ENCODE data around the gene SORCS1.
A peak's percentile ranks its signal among the peaks of the same experiment; 100 is the strongest.

The SORCS1 gene

DNA sequence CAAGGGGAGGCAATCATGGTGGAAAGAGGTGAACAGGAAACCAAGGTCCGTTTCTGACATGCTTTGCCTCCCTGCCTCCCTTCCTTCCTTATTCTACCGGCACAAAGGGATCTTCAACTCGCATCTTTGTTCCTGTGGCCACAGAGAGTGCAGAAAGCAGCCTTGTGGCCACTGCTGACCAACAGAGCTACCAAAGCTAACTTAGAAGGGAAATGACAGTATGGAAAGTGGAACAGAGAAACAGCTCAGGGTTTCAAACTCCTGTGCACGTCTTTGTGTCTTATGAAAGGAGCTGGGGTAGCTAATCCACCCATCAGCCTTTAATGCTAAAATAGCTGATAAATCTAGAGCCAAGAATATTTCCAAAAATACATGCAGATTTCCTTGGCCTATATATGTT, 588.0 kb downstream of the SORCS1 start:
- TF ChIP-seq, protein P1, sequence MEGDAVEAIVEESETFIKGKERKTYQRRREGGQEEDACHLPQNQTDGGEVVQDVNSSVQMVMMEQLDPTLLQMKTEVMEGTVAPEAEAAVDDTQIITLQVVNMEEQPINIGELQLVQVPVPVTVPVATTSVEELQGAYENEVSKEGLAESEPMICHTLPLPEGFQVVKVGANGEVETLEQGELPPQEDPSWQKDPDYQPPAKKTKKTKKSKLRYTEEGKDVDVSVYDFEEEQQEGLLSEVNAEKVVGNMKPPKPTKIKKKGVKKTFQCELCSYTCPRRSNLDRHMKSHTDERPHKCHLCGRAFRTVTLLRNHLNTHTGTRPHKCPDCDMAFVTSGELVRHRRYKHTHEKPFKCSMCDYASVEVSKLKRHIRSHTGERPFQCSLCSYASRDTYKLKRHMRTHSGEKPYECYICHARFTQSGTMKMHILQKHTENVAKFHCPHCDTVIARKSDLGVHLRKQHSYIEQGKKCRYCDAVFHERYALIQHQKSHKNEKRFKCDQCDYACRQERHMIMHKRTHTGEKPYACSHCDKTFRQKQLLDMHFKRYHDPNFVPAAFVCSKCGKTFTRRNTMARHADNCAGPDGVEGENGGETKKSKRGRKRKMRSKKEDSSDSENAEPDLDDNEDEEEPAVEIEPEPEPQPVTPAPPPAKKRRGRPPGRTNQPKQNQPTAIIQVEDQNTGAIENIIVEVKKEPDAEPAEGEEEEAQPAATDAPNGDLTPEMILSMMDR (IDR thresholded peaks at IDR 0.05; ENCODE audit: insufficient read depth, low read depth, low read length, missing control alignments) = no peak
- no peak overlapping the region for H3K4me3 ChIP-seq (ENCODE audit: low read depth, low read length)
- peak; percentile 62 for DNase-seq (ENCODE audit: low read depth)

DNA sequence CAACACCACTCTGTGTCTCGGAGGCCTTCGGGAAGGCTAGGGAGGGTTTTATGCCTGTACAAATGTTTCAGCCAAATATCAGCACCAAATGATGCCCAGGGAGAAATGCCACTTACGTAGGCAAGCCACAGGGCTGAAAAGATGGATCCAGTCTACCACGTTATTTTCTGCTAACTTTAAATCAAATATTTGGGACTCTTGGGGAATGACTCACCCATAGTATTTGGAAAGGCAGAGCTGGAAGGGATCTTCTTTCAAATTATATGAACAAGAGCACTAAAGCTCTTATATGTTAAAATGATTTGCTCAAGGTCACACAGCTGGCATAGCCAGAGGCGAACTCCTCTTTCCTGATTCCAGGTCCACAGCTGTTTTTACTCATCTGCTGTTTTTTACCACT, 591.4 kb downstream of the SORCS1 start:
- no peak overlapping the region for H3K4me3 ChIP-seq (ENCODE audit: low read depth, low read length)
- no peak for DNase-seq (ENCODE audit: low read depth)
- TF ChIP-seq, protein P1 (IDR thresholded peaks at IDR 0.05; ENCODE audit: insufficient read depth, low read depth, low read length, missing control alignments) = no peak

DNA sequence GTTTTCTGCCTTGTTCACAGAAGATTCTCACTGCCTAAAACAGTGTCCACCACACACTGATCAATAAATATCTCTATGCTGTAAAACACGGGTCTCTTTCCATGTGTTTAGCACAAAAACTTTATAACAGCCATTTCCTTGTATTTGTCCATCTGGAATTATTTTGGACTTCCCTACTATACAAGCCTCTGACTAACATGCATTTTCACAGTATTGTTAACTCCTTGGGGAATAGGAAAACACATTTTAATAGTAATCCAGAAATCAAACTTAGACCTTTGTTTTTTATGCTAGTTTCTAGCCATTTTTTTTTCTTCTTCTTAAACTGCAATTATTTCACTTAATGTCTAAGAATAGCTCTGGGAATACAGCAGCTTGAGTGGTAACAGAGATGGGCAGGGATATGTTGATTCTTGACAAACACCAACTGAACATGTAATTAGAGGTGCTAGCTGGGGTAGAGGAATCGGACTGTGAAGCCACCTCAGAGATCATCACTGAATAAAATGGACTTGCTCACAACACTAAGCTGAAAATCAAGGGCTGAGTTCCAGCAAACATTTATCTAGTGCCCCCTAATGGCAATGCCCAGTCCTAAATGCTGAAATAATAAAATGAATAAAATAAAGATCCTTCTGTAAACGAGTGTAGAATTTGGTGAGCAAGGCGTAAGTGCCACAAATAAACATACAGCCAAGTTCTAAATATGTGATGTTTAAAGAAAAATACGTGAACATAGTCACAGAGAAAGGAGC, 593.1 kb downstream of the SORCS1 start:
- no peak overlapping the region for H3K4me3 ChIP-seq (ENCODE audit: low read depth, low read length)
- DNase-seq (ENCODE audit: low read depth) = peak; percentile 12
- TF ChIP-seq, protein P1 (IDR thresholded peaks at IDR 0.05; ENCODE audit: insufficient read depth, low read depth, low read length, missing control alignments) = peak; percentile 25

DNA sequence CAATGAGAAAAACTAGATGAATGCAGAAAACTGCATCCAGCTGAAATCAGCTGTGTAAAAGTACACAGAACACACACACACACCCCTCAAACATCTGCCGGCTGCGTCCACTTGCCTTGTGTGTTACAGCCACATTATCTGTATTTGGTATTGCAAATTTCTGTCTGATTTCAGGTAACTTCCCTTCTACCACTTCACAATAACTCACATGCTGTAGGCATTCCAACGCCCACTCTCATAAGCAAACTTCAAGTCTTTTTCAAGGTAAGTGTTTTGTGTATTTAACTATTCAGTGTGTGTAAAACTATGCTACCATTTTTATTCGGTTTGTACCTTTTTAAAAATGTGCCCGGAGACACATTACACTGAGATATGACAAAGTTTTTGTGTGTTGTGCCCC, 594.2 kb downstream of the SORCS1 start:
- TF ChIP-seq, protein P1 (IDR thresholded peaks at IDR 0.05; ENCODE audit: insufficient read depth, low read depth, low read length, missing control alignments) = no peak
- H3K4me3 ChIP-seq (ENCODE audit: low read depth, low read length) = no peak overlapping the region
- DNase-seq (ENCODE audit: low read depth) = no peak

DNA sequence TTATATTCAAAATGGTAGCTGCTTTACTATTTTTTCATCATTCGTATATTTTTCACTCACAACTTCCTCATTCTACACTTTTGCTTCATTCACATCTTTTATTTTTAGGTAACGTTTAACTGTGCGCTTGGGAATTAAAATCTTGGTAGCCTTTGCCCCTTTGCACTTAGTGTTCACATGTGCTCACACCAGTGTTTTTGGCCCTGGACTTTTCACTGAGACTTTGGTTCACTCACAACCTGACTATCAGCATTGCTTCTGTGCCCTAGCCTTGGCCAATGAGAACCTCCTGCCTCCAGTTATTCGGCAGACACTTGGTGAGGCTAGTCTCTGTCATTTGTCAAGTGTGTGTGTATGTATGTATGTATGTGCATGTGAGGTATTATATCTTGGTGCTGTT, 596.9 kb downstream of the SORCS1 start:
- DNase-seq (ENCODE audit: low read depth) = no peak
- TF ChIP-seq, protein P1 (IDR thresholded peaks at IDR 0.05; ENCODE audit: insufficient read depth, low read depth, low read length, missing control alignments) = no peak
- H3K4me3 ChIP-seq (ENCODE audit: low read depth, low read length) = no peak overlapping the region

DNA sequence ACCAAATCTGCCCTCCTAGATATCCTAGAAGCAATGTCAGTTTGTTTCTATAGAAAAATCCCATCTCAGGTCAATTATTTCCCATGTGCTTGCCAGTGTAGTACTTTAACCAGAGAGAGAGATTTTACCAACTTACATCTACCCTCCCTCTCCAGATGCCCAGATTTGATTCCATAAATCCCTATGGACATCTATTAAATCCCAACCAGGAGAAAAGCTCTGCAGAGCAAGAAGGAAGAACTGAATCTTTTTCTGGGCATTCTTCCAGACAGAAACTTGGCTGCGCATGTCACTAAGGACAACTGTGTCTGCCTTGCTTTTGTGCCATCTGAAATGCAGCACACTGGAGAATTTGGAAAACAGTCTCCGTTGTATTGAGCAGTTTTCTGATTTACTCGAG, 597.6 kb downstream of the SORCS1 start:
- DNase-seq (ENCODE audit: low read depth) = no peak
- no peak overlapping the region for H3K4me3 ChIP-seq (ENCODE audit: low read depth, low read length)
- TF ChIP-seq, protein P1 (IDR thresholded peaks at IDR 0.05; ENCODE audit: insufficient read depth, low read depth, low read length, missing control alignments) = no peak

DNA sequence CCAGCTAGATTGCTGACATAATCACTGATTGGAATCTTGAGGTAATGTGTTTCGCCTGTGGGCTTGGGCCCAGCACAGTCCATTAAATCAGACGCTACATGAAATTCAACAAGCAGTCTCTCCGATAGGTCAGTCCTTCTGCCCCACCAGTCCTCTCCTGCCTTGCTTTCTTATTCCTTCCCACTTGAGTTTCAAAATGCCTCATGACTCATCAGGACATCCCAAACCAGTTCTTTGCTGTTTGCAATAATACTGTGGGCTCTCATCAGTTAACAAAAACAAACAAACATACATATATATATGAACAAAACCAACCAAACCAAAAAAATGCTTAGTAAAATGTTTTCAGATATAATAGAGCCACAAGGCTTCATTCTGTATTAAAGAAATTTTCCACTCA, 599.0 kb downstream of the SORCS1 start:
- DNase-seq (ENCODE audit: low read depth) = no peak
- no peak overlapping the region for H3K4me3 ChIP-seq (ENCODE audit: low read depth, low read length)
- TF ChIP-seq, protein P1 (IDR thresholded peaks at IDR 0.05; ENCODE audit: insufficient read depth, low read depth, low read length, missing control alignments) = no peak

All from GM12865 (cell line).